ENCODE results near the gene BAG3. TPM values are rescaled to one million over a fixed set of nuclear protein-coding genes. Genes with fewer than 3 reads are reported as not detected.

BAG3 gene
- total RNA-seq, 1 experiment from 2014 or later = 57.6 TPM

DNA sequence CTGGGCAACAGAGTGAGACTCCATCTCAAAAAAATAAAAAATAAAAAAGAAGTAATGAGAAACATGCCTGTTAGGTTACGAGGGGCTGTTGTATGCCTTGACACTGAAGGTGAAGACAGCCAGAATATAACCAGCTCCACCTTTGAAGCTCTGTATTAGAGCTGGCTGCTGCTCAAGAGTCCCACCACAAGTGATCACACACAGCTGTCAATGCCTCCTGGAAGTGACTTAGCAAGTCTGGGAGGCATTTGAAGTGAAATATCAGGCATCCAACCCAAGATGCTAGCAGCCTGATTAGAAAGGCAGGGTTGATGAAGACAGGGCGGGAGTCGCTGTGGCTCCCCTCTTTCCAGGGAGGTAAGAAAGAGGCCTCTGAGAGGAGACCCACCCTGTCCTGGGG lies 40.5 kb downstream of the BAG3 start:
- Histone ChIP-seq H3K4me1 (ENCODE audit: insufficient read depth, low read length, poor library complexity, severe bottlenecking) (peaks cover 21% of the 10 kb centered on the region), H3K4me3 (ENCODE audit: low read depth, low read length, poor library complexity, severe bottlenecking) (no peak overlapping the region), H3K27me3 (replicated peaks; ENCODE audit: insufficient read depth, low read depth, low read length, poor library complexity) (no peaks in the 10 kb centered on the region), H3K9me3 (ENCODE audit: low read depth, low read length, poor library complexity, severe bottlenecking) (no peaks in the 10 kb centered on the region), H3K36me3 (ENCODE audit: insufficient read depth, low read length, poor library complexity, severe bottlenecking) (no peaks in the 10 kb centered on the region), H3K27ac (ENCODE audit: low read depth, low read length, poor library complexity, severe bottlenecking) (no peak overlapping the region)
- TF ChIP-seq, protein P1, sequence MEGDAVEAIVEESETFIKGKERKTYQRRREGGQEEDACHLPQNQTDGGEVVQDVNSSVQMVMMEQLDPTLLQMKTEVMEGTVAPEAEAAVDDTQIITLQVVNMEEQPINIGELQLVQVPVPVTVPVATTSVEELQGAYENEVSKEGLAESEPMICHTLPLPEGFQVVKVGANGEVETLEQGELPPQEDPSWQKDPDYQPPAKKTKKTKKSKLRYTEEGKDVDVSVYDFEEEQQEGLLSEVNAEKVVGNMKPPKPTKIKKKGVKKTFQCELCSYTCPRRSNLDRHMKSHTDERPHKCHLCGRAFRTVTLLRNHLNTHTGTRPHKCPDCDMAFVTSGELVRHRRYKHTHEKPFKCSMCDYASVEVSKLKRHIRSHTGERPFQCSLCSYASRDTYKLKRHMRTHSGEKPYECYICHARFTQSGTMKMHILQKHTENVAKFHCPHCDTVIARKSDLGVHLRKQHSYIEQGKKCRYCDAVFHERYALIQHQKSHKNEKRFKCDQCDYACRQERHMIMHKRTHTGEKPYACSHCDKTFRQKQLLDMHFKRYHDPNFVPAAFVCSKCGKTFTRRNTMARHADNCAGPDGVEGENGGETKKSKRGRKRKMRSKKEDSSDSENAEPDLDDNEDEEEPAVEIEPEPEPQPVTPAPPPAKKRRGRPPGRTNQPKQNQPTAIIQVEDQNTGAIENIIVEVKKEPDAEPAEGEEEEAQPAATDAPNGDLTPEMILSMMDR (conservative IDR thresholded peaks at IDR 0.05; ENCODE audit: low read depth, low read length) = no peak
- no peak for TF ChIP-seq EZH2 (IDR thresholded peaks at IDR 0.05; ENCODE audit: borderline replicate concordance, low read depth, low read length, poor library complexity, severe bottlenecking)
- CTCF ChIA-PET = no interaction called here
- intact Hi-C loops (cut with micrococcal nuclease; ENCODE audit: unreplicated experiment) = no loop called here
- no peak for DNase-seq (ENCODE audit: low spot score)
- no TSS peak for BruUV-seq (replicated peaks)
- POLR2A ChIA-PET (ENCODE audit: low non-redundant PET) = no interaction called here

DNA sequence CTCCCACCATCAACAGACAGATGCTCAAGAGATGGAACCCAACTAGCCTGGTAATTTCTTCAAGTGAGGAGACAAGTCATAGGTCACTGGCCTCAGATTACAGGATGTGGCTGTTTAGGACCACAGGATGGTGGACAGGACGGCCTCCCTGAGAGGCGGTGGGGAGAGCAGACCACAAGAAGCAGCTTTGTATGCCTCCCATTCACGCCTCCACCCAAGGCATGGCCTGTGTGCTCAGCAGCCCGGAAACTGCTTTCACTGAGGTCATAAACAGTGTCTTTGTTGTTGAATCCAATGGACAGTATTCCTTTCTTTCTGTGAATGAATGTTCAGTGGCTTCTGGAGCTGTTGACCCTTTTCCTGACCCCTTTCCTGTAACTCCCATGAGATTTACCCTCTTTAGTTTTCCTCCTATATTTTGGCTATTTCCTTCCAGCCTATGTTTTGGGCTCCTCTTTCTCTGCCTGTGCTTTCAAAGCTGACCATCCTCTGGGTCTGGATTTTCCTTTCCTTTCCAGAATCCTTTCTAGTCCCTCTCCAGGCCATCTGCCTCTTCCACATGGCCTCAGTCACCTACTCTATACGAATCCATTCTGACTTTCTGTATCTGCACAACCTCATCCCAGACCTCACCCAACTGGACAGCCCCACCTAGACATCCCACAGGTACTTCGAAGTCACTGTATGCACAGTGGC lies 42.2 kb downstream of the BAG3 start:
- no peak for DNase-seq (ENCODE audit: low spot score)
- H3K36me3 ChIP-seq (ENCODE audit: insufficient read depth, low read length, poor library complexity, severe bottlenecking) = no peaks in the 10 kb centered on the region
- TF ChIP-seq, protein P1 (conservative IDR thresholded peaks at IDR 0.05; ENCODE audit: low read depth, low read length) = no peak
- TF ChIP-seq EZH2 (IDR thresholded peaks at IDR 0.05; ENCODE audit: borderline replicate concordance, low read depth, low read length, poor library complexity, severe bottlenecking) = no peak
- no peaks in the 10 kb centered on the region for H3K27me3 ChIP-seq (replicated peaks; ENCODE audit: insufficient read depth, low read depth, low read length, poor library complexity)
- H3K4me3 ChIP-seq (ENCODE audit: low read depth, low read length, poor library complexity, severe bottlenecking) = no peak overlapping the region
- ChIA-PET CTCF (no interaction called here), POLR2A (ENCODE audit: low non-redundant PET) (interaction anchor here (0.5 kb wide), 1 partner anchor 617 kb away, joined by 4 read pairs; no protein-coding TSS in a partner anchor)
- H3K4me1 ChIP-seq (ENCODE audit: insufficient read depth, low read length, poor library complexity, severe bottlenecking) = peaks cover 4% of the 10 kb centered on the region
- no peaks in the 10 kb centered on the region for H3K9me3 ChIP-seq (ENCODE audit: low read depth, low read length, poor library complexity, severe bottlenecking)
- H3K27ac ChIP-seq (ENCODE audit: low read depth, low read length, poor library complexity, severe bottlenecking) = no peak overlapping the region
- intact Hi-C loops (cut with micrococcal nuclease; ENCODE audit: unreplicated experiment) = no loop called here
- no TSS peak for BruUV-seq (replicated peaks)

DNA sequence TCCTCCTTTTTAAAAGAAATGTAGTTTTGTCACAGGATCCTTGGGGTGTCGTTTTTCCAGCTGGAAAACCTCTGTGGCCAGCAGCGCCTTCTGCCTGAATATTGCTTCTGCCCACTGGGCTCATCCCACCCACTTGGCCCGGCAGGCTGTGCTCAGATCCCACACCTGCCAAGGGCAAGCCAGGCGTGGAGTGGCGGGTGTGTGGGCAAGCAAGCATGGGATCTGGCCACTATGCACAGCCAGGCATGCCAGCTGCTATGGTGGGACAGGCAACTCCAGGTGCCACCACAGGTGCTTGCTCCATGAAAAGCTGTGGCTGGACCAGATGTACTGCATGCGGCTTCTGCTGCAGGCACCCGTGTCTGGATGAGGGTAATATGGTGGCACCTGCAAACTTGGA lies 43.4 kb downstream of the BAG3 start:
- CTCF ChIA-PET = no interaction called here
- BruUV-seq (replicated peaks) = no TSS peak
- H3K4me3 ChIP-seq (ENCODE audit: low read depth, low read length, poor library complexity, severe bottlenecking) = no peak overlapping the region

More for the DNA sequence above, 43.4 kb downstream of the BAG3 start:
- POLR2A ChIA-PET (ENCODE audit: low non-redundant PET) = no interaction called here
- Histone ChIP-seq H3K27me3 (replicated peaks; ENCODE audit: insufficient read depth, low read depth, low read length, poor library complexity) (no peaks in the 10 kb centered on the region), H3K27ac (ENCODE audit: low read depth, low read length, poor library complexity, severe bottlenecking) (no peak overlapping the region), H3K36me3 (ENCODE audit: insufficient read depth, low read length, poor library complexity, severe bottlenecking) (no peaks in the 10 kb centered on the region), H3K4me1 (ENCODE audit: insufficient read depth, low read length, poor library complexity, severe bottlenecking) (no peaks in the 10 kb centered on the region), H3K9me3 (ENCODE audit: low read depth, low read length, poor library complexity, severe bottlenecking) (no peaks in the 10 kb centered on the region)
- intact Hi-C loops (cut with micrococcal nuclease; ENCODE audit: unreplicated experiment) = no loop called here
- TF ChIP-seq, protein P1 (conservative IDR thresholded peaks at IDR 0.05; ENCODE audit: low read depth, low read length) = no peak
- no peak for TF ChIP-seq EZH2 (IDR thresholded peaks at IDR 0.05; ENCODE audit: borderline replicate concordance, low read depth, low read length, poor library complexity, severe bottlenecking)
- no peak for DNase-seq (ENCODE audit: low spot score)
